HAP-1 (cell line): ENCODE results near the gene CYSTM1.
"Not testable (repeated sequence)": the region's sequence is repeated elsewhere in the genome, so short reads cannot be mapped to it uniquely, and the experiment has no call there.

ENCODE experiments used
- DNase-seq, 2 experiments: peaks; one replicate each; pipeline ENCODE4 v3.0.0-alpha.2; 2016 to 2020; ENCODE audit warnings: low spot score in 2 of 2
- H3K27me3 ChIP-seq: fragments of 250-450 bp; sonication (Bioruptor Pico); 2 replicates; pipeline ENCODE4 v1.5.1; 2020; ENCODE audit warnings: low read depth, mild to moderate bottlenecking, moderate library complexity
- H3K36me3 ChIP-seq: fragments of 250-450 bp; sonication (Bioruptor Pico); replicated peaks from 2 replicates; pipeline ENCODE4 v1.5.1; 2020; ENCODE audit warnings: mild to moderate bottlenecking
- H3K4me1 ChIP-seq: fragments of 250-450 bp; sonication (Bioruptor Pico); 2 replicates; pipeline ENCODE4 v1.5.1; 2020; ENCODE audit warnings: mild to moderate bottlenecking
- H3K4me3 ChIP-seq: fragments of 250-450 bp; sonication (Bioruptor Pico); 2 replicates; pipeline ENCODE4 v1.5.1; 2020; ENCODE audit warnings: mild to moderate bottlenecking, moderate library complexity
- H3K9me3 ChIP-seq: fragments of 250-450 bp; sonication (Bioruptor Pico); 2 replicates; pipeline ENCODE4 v1.5.1; 2020; ENCODE audit warnings: mild to moderate bottlenecking, moderate library complexity
- in situ Hi-C: fragments of 300-500 bp; cut with MboI; formaldehyde crosslinking; loops from 3 replicates; pipeline ENCODE4 v1.14.3; 2020; ENCODE audit warnings: low sequenced_read_pairs, inconsistent platforms, mixed read lengths

The CYSTM1 gene

GRCh38 chr5:140192715-140193430, 17.9 kb downstream of the CYSTM1 start:
- in situ Hi-C loops = no loop called here
- DNase-seq = no peak
- Histone ChIP-seq H3K27me3 (no peaks in the 10 kb centered on the region), H3K9me3 (no peaks in the 10 kb centered on the region), H3K36me3 (no peaks in the 10 kb centered on the region; the same call in 1 of the 2 replicates), H3K4me1 (peaks cover 23% of the 10 kb centered on the region), H3K4me3 (no peak overlapping the region)

GRCh38 chr5:140194662-140195061, 19.7 kb downstream of the CYSTM1 start:
- no peak overlapping the region for H3K4me3 ChIP-seq
- in situ Hi-C loops = no loop called here
- H3K9me3 ChIP-seq = no peaks in the 10 kb centered on the region
- no peaks in the 10 kb centered on the region for H3K27me3 ChIP-seq
- peaks cover 23% of the 10 kb centered on the region for H3K4me1 ChIP-seq
- DNase-seq = no peak
- H3K36me3 ChIP-seq = no peaks in the 10 kb centered on the region; the same call in 1 of the 2 replicates

- DNase-seq = no peak
- Histone ChIP-seq H3K27me3 (no peaks in the 10 kb centered on the region), H3K36me3 (no peaks in the 10 kb centered on the region; the same call in 1 of the 2 replicates), H3K9me3 (no peaks in the 10 kb centered on the region), H3K4me1 (peaks cover 7% of the 10 kb centered on the region), H3K4me3 (no peak overlapping the region)
- in situ Hi-C loops = no loop called here
Measured at GRCh38 chr5:140196115-140196814, 21.3 kb downstream of the CYSTM1 start.

GRCh38 chr5:140197023-140197422, 22.0 kb downstream of the CYSTM1 start:
- in situ Hi-C loops = no loop called here
- Histone ChIP-seq H3K4me1 (no peaks in the 10 kb centered on the region), H3K27me3 (no peaks in the 10 kb centered on the region), H3K9me3 (no peaks in the 10 kb centered on the region), H3K4me3 (no peak overlapping the region), H3K36me3 (no peaks in the 10 kb centered on the region; the same call in 1 of the 2 replicates)
- no peak for DNase-seq

GRCh38 chr5:140198915-140199314, 23.9 kb downstream of the CYSTM1 start:
- H3K36me3 ChIP-seq, H3K4me1 ChIP-seq, in situ Hi-C loops, H3K9me3 ChIP-seq, H3K4me3 ChIP-seq, DNase-seq, H3K27me3 ChIP-seq: not testable (repeated sequence)

GRCh38 chr5:140202078-140202477, 27.1 kb downstream of the CYSTM1 start:
- in situ Hi-C loops = no loop called here
- Histone ChIP-seq H3K27me3 (no peaks in the 10 kb centered on the region), H3K9me3 (no peaks in the 10 kb centered on the region), H3K36me3 (no peaks in the 10 kb centered on the region), H3K4me3 (no peak overlapping the region), H3K4me1 (no peaks in the 10 kb centered on the region)
- no peak for DNase-seq

- H3K9me3 ChIP-seq = no peaks in the 10 kb centered on the region
- in situ Hi-C loops = no loop called here
- no peak for DNase-seq
- H3K36me3 ChIP-seq = no peaks in the 10 kb centered on the region
- H3K4me3 ChIP-seq = no peak overlapping the region
- no peaks in the 10 kb centered on the region for H3K4me1 ChIP-seq
- no peaks in the 10 kb centered on the region for H3K27me3 ChIP-seq
Measured at GRCh38 chr5:140202610-140203009, 27.6 kb downstream of the CYSTM1 start.

GRCh38 chr5:140205216-140205615, 30.2 kb downstream of the CYSTM1 start:
- no peaks in the 10 kb centered on the region for H3K36me3 ChIP-seq
- in situ Hi-C loops = no loop called here
- no peaks in the 10 kb centered on the region for H3K4me1 ChIP-seq
- H3K9me3 ChIP-seq = no peaks in the 10 kb centered on the region
- no peak overlapping the region for H3K4me3 ChIP-seq
- no peak for DNase-seq
- H3K27me3 ChIP-seq = no peaks in the 10 kb centered on the region

GRCh38 chr5:140205952-140206351, 31.0 kb downstream of the CYSTM1 start:
- H3K9me3 ChIP-seq = no peaks in the 10 kb centered on the region
- H3K27me3 ChIP-seq = no peaks in the 10 kb centered on the region
- no peaks in the 10 kb centered on the region for H3K4me1 ChIP-seq
- H3K4me3 ChIP-seq = no peak overlapping the region
- no peaks in the 10 kb centered on the region for H3K36me3 ChIP-seq
- DNase-seq = no peak
- in situ Hi-C loops = no loop called here

- no peaks in the 10 kb centered on the region for H3K4me1 ChIP-seq
- DNase-seq = no peak
- H3K27me3 ChIP-seq = no peaks in the 10 kb centered on the region
- no peak overlapping the region for H3K4me3 ChIP-seq
- peaks cover 3% of the 10 kb centered on the region; the same call in 1 of the 2 replicates for H3K36me3 ChIP-seq
- in situ Hi-C loops = no loop called here
- no peaks in the 10 kb centered on the region for H3K9me3 ChIP-seq
Measured at GRCh38 chr5:140207250-140207964, 32.4 kb downstream of the CYSTM1 start.

GRCh38 chr5:140208065-140208464, 33.1 kb downstream of the CYSTM1 start:
- in situ Hi-C loops = no loop called here
- H3K36me3 ChIP-seq = peaks cover 3% of the 10 kb centered on the region; the same call in 1 of the 2 replicates
- H3K27me3 ChIP-seq = no peaks in the 10 kb centered on the region
- DNase-seq = no peak
- H3K4me1 ChIP-seq = no peaks in the 10 kb centered on the region
- H3K4me3 ChIP-seq = no peak overlapping the region
- no peaks in the 10 kb centered on the region for H3K9me3 ChIP-seq

GRCh38 chr5:140213370-140213983, 38.5 kb downstream of the CYSTM1 start:
- no peaks in the 10 kb centered on the region for H3K9me3 ChIP-seq
- H3K36me3 ChIP-seq = peaks cover 3% of the 10 kb centered on the region; the same call in 1 of the 2 replicates
- in situ Hi-C loops = no loop called here
- no peaks in the 10 kb centered on the region for H3K27me3 ChIP-seq
- H3K4me1 ChIP-seq = no peaks in the 10 kb centered on the region
- no peak overlapping the region for H3K4me3 ChIP-seq
- no peak for DNase-seq

- Histone ChIP-seq H3K27me3 (no peaks in the 10 kb centered on the region), H3K4me3 (no peak overlapping the region), H3K9me3 (no peaks in the 10 kb centered on the region), H3K4me1 (peaks cover under 1% of the 10 kb centered on the region), H3K36me3 (peaks cover 3% of the 10 kb centered on the region; the same call in 1 of the 2 replicates)
- in situ Hi-C loops = no loop called here
- no peak for DNase-seq
Measured at GRCh38 chr5:140214831-140215230, 39.8 kb downstream of the CYSTM1 start.
